Anterior cingulate cortex (tissue), 58 donors: ENCODE results near the gene RETN.

Experiments
- DNase-seq, 58 donors: peaks; one replicate each; lab custom pipeline; 2025; lab: John Stamatoyannopoulos, UW

The RETN gene

DNA sequence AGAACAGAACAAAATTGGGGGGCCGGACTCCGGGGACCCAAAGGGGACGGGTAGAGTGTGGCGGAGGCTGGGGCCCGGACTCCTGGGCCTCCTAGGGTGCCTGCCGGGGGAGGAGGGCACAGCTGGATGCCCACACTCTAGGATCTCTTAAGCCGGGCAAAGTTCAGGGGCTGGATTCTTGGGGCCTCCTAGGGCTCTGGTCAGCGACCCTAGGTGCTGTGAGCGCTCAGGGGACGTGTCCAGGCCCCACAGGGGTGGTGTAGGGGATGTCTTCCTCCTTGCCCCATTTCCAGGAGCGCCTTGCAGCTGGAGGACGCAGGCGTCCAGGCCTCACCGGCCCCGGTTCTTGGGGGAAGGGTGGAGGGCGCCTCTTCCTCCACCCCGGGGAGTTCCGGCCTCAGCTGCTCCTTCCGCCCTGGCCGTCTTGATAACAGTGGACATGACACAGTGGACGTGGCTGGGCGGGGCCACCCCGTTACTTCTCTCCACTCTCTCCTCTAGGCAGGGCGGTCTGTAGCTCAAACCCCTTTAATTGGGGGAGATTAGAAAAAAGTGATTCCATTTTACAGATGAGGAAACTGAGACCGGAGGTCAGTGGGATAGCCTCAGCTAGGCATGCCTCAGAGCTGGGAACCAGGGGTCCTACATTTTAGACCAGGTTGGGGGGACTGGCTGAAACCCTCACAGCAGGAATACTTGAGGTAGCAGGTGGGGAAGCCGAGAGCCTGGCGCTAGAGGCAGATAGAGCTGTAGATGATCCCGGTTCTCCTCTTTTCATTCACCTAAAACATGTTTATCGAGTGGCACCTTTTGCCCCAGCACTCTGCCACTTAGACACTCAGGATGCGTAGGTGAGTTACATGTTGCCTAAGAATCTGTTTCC, 31.2 kb upstream of the RETN start:
- DNase-seq: peak in 2 of 58 donors; percentile 10

DNA sequence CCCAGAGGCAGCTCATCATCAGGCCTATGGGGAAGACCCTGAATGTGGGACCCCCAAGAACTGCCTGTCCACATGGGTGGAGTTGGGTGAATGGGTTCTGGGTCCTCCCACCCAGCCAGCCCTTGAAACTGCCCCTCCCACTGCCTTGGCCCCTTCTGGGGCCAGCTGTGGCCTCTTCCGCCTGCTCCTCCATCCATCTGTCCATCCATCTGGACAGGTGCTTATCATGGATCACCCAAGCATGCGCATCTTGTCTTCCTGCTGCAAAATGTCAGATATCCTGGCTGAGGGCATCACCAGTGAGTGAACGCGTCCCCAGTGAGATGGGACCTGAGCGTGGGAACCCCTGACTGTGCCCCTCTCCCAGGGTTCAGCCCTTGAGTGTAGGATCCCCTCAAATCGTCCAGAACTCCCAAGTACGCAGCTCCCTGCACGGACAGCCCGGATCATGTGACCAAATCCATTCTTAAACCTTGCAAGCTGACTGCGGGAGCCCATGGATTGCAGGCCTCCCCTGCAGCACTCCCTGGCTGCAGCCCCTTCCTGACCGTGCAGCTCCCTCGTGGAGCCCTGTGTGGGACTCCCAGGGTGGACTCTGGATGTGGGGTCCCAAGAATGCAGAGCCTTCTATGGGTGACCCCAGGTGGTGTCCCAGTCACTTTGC, 29.9 kb upstream of the RETN start:
- no peak for DNase-seq

DNA sequence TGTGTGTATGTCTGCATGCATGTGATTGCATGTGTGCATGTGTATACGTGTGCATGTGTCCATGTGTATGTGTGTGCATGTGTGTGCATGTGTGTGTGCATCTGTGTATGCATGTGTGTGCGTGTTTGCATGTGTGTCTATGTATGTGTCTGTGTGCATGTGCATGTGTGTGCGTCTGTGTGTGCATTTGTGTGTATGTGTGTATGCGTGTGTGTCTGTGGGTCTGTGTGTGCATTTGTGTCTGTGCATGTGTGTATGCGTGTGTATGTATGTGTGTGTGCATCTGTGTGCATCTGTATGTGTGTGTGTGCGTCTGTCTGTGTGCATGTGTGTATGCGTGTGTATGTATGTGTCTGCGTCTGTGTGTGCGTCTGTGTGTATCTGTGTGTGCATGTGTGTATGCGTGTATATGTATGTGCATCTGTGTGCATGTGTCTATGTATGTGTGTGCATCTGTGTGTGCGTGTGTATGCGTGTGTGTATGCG, 28.9 kb upstream of the RETN start:
- no peak for DNase-seq

DNA sequence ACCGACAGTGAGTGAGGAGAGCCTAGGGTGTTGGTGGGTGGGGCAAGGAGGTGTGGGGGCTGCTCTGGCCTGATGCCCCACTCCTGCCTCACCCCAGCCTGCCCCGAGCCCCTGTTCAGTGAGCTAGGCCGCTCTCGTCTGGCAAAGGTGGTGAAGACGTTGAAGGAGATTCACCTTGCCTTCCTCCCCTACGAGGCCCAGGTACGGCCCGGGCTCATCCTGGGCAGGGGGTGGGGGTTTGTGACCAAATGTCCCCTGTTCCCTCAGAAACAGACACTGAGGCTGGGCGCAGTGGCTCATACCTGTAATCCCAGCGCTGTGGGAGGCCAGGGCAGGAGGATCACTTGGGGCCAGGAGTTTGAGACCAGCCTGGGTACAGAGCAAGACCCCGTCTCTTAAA, 28.0 kb upstream of the RETN start:
- DNase-seq: no peak

DNA sequence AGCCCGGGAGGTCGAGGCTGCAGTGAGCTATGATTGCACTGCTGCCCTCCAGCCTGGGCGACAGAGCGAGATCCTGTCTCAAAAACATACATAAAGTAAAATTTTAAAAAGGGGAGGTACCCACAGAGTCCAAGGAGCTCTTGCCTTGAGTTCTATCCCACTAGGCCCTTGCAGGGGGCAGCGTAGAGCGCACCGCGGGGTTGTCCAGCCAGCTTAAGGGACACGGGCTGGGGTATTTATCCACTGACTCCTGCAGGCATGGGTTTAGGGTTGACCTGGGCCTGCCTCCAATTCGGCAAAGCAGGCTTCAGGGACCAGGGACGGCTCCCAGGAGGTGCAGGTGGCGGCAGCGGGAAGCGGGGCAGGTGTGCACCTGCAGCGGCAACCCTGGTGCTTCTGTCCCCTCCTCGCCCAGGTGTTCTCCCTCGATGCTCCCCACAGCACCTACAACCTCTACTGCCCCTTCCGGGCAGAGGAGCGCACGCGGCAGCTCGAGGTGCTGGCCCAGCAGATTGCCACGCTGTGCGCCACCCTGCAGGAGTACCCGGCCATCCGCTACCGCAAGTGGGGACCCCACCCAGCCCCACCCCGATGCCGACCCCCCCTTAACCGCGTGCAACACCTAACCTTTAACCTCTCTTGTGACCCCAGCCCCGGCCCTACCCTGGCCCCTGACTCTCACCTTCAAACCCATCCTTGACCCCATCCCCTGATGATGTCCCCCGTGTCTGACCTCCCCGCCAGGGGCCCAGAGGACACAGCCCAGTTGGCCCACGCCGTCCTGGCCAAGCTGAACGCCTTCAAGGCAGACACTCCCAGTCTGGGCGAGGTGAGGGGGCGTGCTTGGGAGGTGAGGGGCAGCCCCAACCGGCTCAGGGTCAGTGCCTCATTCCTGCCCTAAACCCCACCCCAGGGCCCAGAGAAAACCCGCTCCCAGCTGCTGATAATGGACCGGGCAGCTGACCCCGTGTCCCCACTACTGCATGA, 27.3 kb upstream of the RETN start:
- DNase-seq: no peak

DNA sequence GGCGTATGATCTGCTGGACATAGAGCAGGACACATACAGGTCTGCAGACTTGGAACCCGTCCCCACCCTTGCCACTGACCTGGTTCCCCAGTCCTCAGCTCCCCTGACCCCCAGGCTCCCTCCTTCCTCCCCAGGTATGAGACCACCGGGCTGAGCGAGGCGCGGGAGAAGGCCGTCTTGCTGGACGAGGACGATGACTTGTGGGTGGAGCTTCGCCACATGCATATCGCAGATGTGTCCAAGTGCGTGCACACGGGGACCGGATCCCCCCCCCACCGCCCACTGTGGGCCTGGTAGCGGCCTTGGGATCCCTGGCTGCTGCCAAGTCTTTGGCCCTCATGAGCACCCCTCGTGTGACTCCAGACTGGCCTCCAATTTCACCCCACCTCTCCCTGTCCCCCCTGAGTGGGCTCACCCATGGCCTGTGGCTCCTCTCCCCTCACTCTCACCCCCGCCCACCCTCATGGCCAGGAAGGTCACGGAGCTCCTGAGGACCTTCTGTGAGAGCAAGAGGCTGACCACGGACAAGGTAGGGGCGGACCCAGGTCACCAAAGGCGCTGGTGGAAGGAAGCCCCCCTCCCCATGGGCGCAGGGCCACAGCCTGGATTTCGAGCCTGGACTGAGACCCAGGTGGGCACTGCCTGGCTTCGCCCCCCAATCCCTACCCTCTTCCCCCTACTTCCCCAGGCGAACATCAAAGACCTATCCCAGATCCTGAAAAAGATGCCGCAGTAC, 26.4 kb upstream of the RETN start:
- no peak for DNase-seq

DNA sequence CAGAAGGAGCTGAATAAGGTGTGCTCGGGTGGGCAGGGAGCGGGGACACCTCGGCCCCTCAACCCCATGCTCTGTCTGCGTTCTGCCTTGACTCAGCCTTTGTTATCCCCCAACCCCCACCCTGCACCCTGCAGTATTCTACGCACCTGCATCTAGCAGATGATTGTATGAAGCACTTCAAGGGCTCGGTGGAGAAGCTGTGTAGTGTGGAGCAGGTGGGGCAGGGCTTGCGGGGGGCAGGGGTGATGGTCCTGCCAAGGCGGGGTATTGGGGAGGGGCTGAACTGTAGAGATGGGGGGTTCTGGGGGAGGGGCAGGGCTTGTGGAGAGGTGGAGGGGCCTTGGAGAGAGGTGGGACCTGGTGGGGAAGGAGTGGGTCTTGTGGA, 25.8 kb upstream of the RETN start:
- no peak for DNase-seq

DNA sequence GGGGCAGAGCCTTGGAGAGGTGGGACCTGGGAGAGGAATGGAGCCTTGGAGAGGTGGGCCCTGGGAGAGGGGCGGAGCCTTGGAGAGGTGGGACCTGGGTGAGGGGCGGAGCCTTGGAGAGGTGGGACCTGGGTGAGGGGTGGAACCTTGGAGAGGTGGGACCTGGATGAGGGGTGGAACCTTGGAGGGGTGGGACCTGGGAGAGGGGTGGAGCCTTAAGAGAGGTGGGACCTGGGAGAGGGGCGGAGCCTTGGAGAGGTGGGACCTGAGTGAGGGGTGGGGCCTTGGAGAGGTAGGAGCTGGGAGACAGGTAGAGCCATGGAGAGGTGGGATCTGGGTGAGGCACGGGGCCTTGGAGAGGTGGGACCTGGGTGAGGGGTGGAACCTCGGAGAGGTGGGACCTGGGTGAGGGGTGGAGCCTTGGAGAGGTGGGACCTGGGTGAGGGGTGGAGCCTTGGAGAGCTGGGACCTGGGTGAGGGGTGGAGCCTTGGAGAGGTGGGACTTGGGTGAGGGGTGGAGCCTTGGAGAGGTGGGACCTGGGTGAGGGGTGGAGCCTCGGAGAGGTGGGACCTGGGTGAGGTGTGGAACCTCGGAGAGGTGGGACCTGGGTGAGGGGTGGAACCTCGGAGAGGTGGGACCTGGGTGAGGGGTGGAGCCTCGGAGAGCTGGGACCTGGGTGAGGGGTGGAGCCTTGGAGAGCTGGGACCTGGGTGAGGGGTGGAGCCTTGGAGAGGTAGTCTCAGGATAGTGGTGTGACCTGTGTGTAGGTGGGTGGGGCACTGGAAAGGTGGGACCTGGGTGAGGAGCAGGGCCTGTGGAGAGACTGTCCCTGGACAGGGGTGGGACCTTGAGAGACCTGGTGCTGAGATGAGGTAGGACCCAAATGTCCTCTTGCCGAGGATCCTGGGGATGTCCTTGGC, 25.0 kb upstream of the RETN start:
- peak in 1 of 58 donors; percentile 11 for DNase-seq

DNA sequence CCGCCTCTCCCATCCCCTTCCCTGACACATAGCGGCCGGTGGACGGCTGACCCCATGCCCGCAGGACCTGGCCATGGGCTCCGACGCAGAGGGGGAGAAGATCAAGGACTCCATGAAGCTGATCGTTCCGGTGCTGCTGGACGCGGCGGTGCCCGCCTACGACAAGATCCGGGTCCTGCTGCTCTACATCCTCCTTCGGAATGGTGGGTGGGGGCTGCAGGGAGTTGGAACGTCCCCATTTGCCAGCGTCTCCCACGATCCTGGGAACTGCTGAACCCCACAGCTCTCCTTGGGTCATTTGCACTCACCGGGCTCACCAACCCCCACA, 24.3 kb upstream of the RETN start:
- no peak for DNase-seq

DNA sequence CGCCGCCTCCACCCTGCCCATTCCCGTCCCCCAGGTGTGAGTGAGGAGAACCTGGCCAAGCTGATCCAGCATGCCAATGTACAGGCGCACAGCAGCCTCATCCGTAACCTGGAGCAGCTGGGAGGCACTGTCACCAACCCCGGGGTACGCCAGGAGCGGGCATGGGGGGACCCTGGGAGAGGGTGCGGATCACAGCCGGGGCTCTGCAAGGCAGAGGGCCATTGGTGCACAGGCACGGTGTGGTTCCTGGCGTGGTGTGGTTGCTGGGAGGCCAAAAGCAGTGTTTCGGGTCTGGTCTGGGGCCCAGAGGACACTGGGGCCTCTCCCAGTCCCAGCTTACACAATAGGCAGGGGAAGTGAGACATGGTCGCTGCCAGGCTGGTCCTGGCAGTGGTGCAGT, 23.7 kb upstream of the RETN start:
- DNase-seq: no peak

DNA sequence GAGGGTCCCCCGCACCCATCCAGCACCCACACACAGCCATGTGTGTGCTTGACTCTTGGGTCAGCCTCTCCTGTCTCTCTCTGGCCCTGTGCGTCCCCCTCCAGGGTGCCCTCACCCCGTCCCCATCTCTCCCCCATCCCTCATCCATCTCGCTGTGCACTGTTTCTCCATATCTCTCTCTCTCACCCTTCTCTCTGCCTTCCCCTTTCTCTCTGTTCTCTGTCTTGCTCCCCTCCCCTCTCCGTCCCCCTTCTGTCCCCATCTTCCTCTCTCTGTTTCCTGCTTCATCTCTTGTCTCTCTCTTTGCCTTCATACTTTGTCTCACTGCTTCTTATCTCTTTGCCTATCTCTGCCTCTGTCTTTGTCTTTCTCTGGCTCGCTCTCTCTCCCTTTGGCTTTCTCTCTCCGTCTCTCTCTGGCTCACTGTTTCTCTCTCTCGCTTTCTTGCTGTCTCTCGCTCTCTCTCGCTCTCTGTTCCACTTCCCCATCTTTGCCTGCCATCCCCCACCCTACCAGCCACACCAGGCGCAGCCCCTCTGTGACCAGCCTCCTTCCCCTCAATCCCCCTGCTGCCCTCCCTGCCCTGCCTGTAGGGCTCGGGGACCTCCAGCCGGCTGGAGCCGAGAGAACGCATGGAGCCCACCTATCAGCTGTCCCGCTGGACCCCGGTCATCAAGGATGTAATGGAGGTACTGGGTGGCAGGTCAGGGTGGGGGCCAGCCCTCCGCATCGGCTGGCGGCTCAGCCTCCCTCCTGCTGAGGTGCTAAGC, 23.0 kb upstream of the RETN start:
- no peak for DNase-seq

DNA sequence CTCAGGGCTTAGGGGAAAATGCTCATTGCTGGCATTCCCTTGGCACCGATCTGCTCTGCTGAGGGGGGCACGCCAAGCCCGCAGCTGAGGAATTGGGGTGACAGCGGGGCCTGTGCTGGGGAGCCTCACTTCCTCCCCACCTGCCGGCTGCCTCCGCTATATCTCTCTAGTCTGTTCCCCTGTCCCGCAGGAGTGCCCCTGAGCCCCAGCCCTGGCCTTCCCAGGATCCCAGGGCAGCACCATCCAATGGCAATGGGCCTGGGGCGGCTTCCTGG, 22.5 kb upstream of the RETN start:
- DNase-seq: no peak

DNA sequence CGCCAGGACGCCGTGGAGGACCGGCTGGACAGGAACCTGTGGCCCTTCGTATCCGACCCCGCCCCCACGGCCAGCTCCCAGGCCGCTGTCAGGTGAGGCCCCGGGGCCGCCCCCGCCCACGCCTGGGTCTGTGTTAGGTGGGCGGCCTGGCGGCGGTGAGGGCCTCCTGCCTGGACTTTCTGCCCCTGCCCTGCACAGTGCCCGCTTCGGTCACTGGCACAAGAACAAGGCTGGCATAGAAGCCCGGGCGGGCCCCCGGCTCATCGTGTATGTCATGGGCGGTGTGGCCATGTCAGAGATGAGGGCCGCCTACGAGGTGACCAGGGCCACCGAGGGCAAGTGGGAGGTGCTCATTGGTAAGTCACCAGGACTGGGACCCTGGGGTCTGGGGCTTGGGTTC, 21.7 kb upstream of the RETN start:
- DNase-seq: no peak

DNA sequence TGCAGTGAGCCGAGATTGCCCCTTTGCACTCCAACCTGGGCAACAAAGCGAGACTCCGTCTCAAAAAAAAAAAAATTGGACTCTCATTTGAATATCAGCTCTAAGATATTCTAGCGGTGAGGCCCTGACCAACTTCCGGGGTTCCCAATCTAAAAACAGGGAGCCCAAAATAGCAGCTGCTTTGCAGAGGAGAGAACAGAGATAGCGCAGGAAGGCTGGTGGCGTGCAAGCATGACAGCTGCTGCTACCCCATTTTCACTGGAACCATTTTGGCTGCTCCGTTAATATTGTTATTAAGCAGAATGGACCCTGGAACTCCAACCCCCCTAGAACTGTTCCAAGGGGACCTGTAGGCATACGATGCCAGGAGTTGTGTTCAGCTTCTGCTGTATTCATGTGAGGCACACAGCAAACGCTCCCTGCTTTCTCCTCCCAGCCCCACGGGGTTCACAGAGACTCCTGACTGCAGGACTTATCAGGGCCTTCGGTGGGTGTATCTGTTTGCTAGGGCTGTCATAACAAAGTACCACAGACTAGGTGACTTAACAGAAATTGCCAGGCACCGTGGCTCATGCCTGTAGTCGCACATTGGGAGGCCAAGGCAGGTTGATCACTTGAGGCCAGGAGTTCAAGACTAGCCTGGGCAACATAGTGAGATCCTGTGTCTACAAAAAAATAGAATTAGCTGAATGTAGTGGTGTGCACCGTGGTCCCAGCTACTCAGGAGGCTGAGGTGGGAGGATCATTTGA, 20.4 kb upstream of the RETN start:
- no peak for DNase-seq

DNA sequence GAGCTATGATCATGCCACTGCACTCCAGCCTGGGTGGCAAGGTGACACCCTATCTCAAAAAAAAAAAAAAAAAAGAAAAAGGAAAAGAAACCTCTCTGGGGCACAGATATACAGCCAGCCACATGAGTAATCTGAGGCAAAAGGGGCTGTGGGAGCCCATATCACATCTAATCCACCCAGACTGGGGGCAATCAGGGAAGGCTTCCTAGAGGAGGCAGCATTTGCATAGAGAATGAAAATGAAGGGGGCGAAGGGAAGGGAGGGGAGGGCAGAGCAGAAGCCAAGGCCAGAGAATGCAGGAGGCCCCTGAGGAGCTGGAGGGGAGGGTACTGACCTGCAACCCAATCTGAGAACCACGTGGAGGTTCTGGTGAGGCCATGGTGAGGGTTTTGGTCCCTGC, 18.7 kb upstream of the RETN start:
- no peak for DNase-seq

DNA sequence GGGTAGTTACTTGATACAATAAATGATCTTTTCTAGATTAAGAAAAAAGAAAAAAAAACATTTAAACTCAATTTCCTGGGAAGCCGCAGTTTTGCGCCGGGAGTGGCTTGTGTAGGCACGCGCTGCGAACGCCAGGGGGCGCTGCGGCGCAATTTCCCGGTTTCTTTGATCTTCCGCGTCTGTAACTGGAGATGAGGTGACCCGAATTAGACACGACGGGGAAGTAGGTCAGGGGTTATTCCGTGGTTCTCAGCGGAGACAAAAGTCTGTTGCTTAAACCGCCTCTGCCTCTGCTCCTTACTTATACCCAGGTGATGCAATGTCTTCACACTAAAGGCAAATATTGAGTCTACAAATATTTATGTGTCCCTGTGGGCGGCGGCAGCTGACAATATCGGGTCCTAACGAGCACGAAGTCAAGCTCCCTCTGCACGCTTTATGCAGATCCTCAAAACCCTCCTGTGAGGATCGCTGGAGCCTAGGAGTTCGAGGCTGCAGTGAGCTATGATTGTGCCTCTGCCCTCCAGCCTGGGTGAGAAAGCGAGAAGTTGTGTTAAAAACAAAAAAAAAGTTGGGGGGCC, 16.7 kb upstream of the RETN start:
- DNase-seq: peak in 55 of 58 donors; percentile 10 to 85 (median 52)

DNA sequence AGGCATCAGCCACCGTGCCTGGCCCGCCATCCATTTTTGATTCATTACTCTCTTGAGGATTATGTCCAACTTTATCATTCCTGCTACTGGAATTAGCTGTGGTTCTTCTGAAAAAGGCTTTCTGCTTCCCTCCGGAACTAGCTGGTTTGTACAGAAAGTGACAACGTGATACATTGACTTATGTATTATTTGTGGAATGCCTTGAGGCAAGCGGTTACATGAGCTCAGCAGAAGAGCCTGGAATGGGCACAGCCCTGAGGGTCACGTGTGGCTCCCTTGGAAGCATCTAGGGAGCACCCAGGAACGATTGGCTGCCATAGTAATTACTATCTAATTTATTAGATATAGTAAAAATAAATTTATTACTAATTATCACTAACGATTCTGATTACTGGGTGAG, 14.4 kb upstream of the RETN start:
- DNase-seq: no peak
